ENCODE results near the gene MYF6.

DNA sequence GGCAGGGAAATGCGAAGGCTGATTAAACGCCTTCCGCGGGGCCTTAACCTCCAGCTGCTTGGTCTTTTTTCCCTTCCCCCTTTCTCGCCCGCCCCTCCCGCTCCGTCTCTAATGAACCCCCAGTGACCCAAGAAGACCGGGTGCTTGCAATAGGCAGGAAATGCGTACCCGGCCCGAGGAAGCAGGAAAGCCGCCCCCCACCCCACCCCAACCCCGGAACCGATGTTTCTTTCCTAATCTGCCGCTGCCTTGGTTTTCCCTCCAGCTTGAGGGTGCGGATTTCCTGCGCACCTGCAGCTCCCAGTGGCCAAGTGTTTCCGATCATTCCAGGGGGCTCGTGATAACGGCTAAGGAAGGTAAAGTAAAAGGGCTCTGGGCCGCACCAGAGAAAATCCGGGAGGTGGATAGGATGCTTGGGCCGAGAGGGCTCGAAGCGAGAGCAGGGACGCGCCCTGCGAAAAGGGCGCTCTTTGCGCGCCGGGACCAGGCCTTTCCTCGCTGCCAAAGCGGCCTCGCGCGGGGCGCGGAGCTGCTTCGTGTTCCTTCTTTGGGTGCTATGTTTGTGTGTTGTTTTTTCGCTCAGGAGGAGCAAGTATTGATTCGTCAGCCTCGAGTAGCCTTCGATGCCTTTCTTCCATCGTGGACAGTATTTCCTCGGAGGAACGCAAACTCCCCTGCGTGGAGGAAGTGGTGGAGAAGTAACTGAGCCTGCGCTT, 983 bp downstream of the MYF6 start:
- TF ChIP-seq, protein P1, sequence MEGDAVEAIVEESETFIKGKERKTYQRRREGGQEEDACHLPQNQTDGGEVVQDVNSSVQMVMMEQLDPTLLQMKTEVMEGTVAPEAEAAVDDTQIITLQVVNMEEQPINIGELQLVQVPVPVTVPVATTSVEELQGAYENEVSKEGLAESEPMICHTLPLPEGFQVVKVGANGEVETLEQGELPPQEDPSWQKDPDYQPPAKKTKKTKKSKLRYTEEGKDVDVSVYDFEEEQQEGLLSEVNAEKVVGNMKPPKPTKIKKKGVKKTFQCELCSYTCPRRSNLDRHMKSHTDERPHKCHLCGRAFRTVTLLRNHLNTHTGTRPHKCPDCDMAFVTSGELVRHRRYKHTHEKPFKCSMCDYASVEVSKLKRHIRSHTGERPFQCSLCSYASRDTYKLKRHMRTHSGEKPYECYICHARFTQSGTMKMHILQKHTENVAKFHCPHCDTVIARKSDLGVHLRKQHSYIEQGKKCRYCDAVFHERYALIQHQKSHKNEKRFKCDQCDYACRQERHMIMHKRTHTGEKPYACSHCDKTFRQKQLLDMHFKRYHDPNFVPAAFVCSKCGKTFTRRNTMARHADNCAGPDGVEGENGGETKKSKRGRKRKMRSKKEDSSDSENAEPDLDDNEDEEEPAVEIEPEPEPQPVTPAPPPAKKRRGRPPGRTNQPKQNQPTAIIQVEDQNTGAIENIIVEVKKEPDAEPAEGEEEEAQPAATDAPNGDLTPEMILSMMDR (IDR thresholded peaks at IDR 0.05), result no peak
- TF ChIP-seq POLR2A (IDR thresholded peaks at IDR 0.05) (no peak), POLR2AphosphoS5 (IDR thresholded peaks at IDR 0.05) (no peak), EP300 (IDR thresholded peaks at IDR 0.05; ENCODE audit: low read depth) (no peak)

Measured in transverse colon (tissue), 4 donors.